Measurements from ENCODE around the gene CLIC6. TPM values are rescaled to one million over a fixed set of nuclear protein-coding genes. Genes with fewer than 3 reads are reported as not detected.

Gene CLIC6
- polyA plus RNA-seq, 1 donor (not counting 4 experiments of a cell fraction or from before 2014, with no cell fraction given) = not detected

- Histone ChIP-seq H3K9ac (ENCODE audit: control insufficient read depth, extremely low read depth, insufficient read depth, low read length) (no peak overlapping the region), H3K79me2 (ENCODE audit: control insufficient read depth, insufficient read depth, low read length) (no peaks in the 10 kb centered on the region), H3K4me2 (ENCODE audit: control insufficient read depth, extremely low read depth, insufficient read depth, low read depth, low read length) (no peak overlapping the region), H3K4me1 (ENCODE audit: control insufficient read depth, extremely low read depth, insufficient read depth, low read length) (no peaks in the 10 kb centered on the region), H3K9me3 (ENCODE audit: control insufficient read depth, low read depth, low read length) (no peaks in the 10 kb centered on the region), H3K27me3 (ENCODE audit: control insufficient read depth, extremely low read depth, insufficient read depth, low read length) (peaks cover 16% of the 10 kb centered on the region), H3K36me3 (ENCODE audit: control insufficient read depth in 2 of 2, extremely low read depth in 1 of 2, insufficient read depth in 2 of 2, low read length in 2 of 2) (no peaks in the 10 kb centered on the region), H4K20me1 (ENCODE audit: control insufficient read depth, extremely low read depth, insufficient read depth, low read length) (no peaks in the 10 kb centered on the region), H2AFZ (ENCODE audit: control insufficient read depth, low read length) (no peak overlapping the region), H3K9me1 (ENCODE audit: control insufficient read depth, extremely low read depth, insufficient read depth, low read length) (no peaks in the 10 kb centered on the region), H3K4me3 (ENCODE audit: control insufficient read depth in 2 of 3, extremely low read depth in 1 of 3, insufficient read depth in 2 of 3, low read depth in 1 of 3, low read length in 3 of 3) (no peak overlapping the region), H3K27ac (ENCODE audit: control insufficient read depth, insufficient read depth, low read length) (no peak overlapping the region)
- dilution Hi-C loops (cut with MboI; ENCODE audit: extremely low pct_ligation_motif_present, low sequenced_read_pairs) = no loop called here
- TF ChIP-seq CTCF (optimal IDR thresholded peaks at IDR 0.05 in 1 of 3, IDR thresholded peaks at IDR 0.05 in 1 of 3, conservative IDR thresholded peaks at IDR 0.05 in 1 of 3; ENCODE audit: extremely low read depth in 1 of 3, insufficient read depth in 2 of 3, low read length in 3 of 3) = no peak
- no peak for TF ChIP-seq EZH2 (IDR thresholded peaks at IDR 0.05; ENCODE audit: low read length)
- FAIRE-seq = no peak
- DNase-seq (ENCODE audit: low read depth, low spot score) = no peak
These were observed 86.2 kb downstream of the CLIC6 start for GRCh38 chr21:34754690-34755647.

GRCh38 chr21:34761758-34762330 is 93.0 kb downstream of the CLIC6 start:
- dilution Hi-C loops (cut with MboI; ENCODE audit: extremely low pct_ligation_motif_present, low sequenced_read_pairs) = no loop called here
- no peak for FAIRE-seq

More at GRCh38 chr21:34761758-34762330, 93.0 kb downstream of the CLIC6 start:
- DNase-seq (ENCODE audit: low read depth, low spot score) = no peak
- H3K4me3 ChIP-seq (ENCODE audit: control insufficient read depth in 2 of 3, extremely low read depth in 1 of 3, insufficient read depth in 2 of 3, low read depth in 1 of 3, low read length in 3 of 3) = no peak overlapping the region
- no peaks in the 10 kb centered on the region for H3K36me3 ChIP-seq (ENCODE audit: control insufficient read depth in 2 of 2, extremely low read depth in 1 of 2, insufficient read depth in 2 of 2, low read length in 2 of 2)
- H3K27ac ChIP-seq (ENCODE audit: control insufficient read depth, insufficient read depth, low read length) = no peak overlapping the region
- H3K9me3 ChIP-seq (ENCODE audit: control insufficient read depth, low read depth, low read length) = peaks cover 1% of the 10 kb centered on the region
- no peak overlapping the region for H2AFZ ChIP-seq (ENCODE audit: control insufficient read depth, low read length)
- no peaks in the 10 kb centered on the region for H4K20me1 ChIP-seq (ENCODE audit: control insufficient read depth, extremely low read depth, insufficient read depth, low read length)
- peaks cover 7% of the 10 kb centered on the region for H3K4me1 ChIP-seq (ENCODE audit: control insufficient read depth, extremely low read depth, insufficient read depth, low read length)
- no peak overlapping the region for H3K9ac ChIP-seq (ENCODE audit: control insufficient read depth, extremely low read depth, insufficient read depth, low read length)
- H3K4me2 ChIP-seq (ENCODE audit: control insufficient read depth, extremely low read depth, insufficient read depth, low read depth, low read length) = no peak overlapping the region
- H3K9me1 ChIP-seq (ENCODE audit: control insufficient read depth, extremely low read depth, insufficient read depth, low read length) = no peaks in the 10 kb centered on the region
- H3K27me3 ChIP-seq (ENCODE audit: control insufficient read depth, extremely low read depth, insufficient read depth, low read length) = no peaks in the 10 kb centered on the region
- TF ChIP-seq CTCF (optimal IDR thresholded peaks at IDR 0.05 in 1 of 3, IDR thresholded peaks at IDR 0.05 in 1 of 3, conservative IDR thresholded peaks at IDR 0.05 in 1 of 3; ENCODE audit: extremely low read depth in 1 of 3, insufficient read depth in 2 of 3, low read length in 3 of 3) = no peak
- no peak for TF ChIP-seq EZH2 (IDR thresholded peaks at IDR 0.05; ENCODE audit: low read length)
- H3K79me2 ChIP-seq (ENCODE audit: control insufficient read depth, insufficient read depth, low read length) = no peaks in the 10 kb centered on the region

Data from keratinocyte (primary cell).